ENCODE measurements around the gene ADIRF.

DNA sequence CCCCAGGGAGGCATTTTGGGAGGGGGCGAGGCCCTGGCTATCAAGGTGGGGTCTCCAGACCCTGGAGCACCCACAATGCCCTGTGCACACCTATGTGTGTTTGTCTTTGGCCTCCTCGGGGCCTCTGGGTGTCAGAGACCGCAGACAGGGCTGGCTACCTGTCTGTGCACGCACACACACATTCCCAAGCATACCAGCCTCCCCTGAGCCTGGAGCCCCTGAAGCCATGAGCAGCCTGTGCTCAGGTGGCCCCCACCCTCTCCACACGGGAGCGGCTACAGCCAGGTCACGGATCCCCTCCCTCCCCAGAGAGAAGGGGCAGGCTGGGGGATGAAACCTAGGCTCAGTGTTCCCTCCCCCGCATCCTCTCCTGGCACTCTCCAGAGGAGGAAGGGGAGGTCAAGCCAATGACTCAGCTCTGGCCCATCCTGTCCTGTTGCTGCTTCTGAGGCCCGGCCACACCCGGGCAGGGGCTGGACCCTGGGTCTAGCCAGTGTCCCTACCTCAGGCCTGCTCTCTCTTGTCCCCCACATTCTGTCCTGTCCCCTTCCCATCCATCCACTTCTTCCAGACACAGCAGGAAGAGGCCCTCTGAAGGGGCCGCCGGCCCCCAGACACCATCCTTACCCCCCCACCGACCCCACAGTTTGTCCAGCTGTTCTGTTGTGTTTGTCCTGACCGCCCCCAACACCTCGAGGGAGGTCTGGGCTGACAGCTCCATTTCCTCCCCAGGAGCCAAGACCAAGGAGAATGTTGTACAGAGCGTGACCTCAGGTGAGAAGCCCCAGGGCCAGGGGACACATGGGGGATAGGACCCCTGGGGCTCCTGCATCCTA is 9.2 kb upstream of the ADIRF start:
- TF ChIP-seq POLR2A (IDR thresholded peaks at IDR 0.05), result no peak
- TF ChIP-seq, protein P1, sequence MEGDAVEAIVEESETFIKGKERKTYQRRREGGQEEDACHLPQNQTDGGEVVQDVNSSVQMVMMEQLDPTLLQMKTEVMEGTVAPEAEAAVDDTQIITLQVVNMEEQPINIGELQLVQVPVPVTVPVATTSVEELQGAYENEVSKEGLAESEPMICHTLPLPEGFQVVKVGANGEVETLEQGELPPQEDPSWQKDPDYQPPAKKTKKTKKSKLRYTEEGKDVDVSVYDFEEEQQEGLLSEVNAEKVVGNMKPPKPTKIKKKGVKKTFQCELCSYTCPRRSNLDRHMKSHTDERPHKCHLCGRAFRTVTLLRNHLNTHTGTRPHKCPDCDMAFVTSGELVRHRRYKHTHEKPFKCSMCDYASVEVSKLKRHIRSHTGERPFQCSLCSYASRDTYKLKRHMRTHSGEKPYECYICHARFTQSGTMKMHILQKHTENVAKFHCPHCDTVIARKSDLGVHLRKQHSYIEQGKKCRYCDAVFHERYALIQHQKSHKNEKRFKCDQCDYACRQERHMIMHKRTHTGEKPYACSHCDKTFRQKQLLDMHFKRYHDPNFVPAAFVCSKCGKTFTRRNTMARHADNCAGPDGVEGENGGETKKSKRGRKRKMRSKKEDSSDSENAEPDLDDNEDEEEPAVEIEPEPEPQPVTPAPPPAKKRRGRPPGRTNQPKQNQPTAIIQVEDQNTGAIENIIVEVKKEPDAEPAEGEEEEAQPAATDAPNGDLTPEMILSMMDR (IDR thresholded peaks at IDR 0.05), result no peak
